Stimulated activated CD8-positive, alpha-beta memory T cell treated with anti-CD3 and anti-CD28 coated beads, Interleukin-15, amount 100 ng/mL, for 48 hours (primary cell): Measurements from ENCODE around the gene DIP2B.
"Not testable (repeated sequence)": the region's sequence is repeated elsewhere in the genome, so short reads cannot be mapped to it uniquely, and the experiment has no call there.

ENCODE experiments used
- DNase-seq, 2 donors: peaks; one replicate each; pipeline ENCODE4 v3.0.0-alpha.2; 2020; ENCODE audit warnings: low read depth in 2 of 2

Gene DIP2B

GRCh38 chr12:50547742-50548141, 43.0 kb downstream of the DIP2B start:
- DNase-seq = no peak

- no peak for DNase-seq
These were observed 45.1 kb downstream of the DIP2B start for GRCh38 chr12:50549885-50550284.

GRCh38 chr12:50550530-50551223, 45.9 kb downstream of the DIP2B start:
- no peak for DNase-seq

- DNase-seq = no peak
These were observed 47.1 kb downstream of the DIP2B start for GRCh38 chr12:50551866-50552265.

- DNase-seq = no peak
These were observed 49.9 kb downstream of the DIP2B start for GRCh38 chr12:50554651-50555050.

GRCh38 chr12:50555471-50555885, 50.7 kb downstream of the DIP2B start:
- DNase-seq = peak in 1 of 2 donors; percentile 9

GRCh38 chr12:50556273-50556672, 51.5 kb downstream of the DIP2B start:
- DNase-seq = no peak

- DNase-seq = not testable (repeated sequence)
These were observed 52.0 kb downstream of the DIP2B start for GRCh38 chr12:50556796-50557195.

GRCh38 chr12:50557421-50557820, 52.6 kb downstream of the DIP2B start:
- DNase-seq = no peak

- no peak for DNase-seq
These were observed 54.2 kb downstream of the DIP2B start for GRCh38 chr12:50558970-50559369.

- no peak for DNase-seq
These were observed 58.0 kb downstream of the DIP2B start for GRCh38 chr12:50562520-50563433.

GRCh38 chr12:50563434-50563787, 58.6 kb downstream of the DIP2B start:
- no peak for DNase-seq

GRCh38 chr12:50564237-50564947, 59.6 kb downstream of the DIP2B start:
- no peak for DNase-seq

- no peak for DNase-seq
These were observed 60.1 kb downstream of the DIP2B start for GRCh38 chr12:50564948-50565297.

- no peak for DNase-seq
These were observed 61.3 kb downstream of the DIP2B start for GRCh38 chr12:50566066-50566465.

GRCh38 chr12:50567926-50568325, 63.1 kb downstream of the DIP2B start:
- no peak for DNase-seq

- no peak for DNase-seq
These were observed 63.7 kb downstream of the DIP2B start for GRCh38 chr12:50568338-50569091.

- DNase-seq = no peak
These were observed 64.5 kb downstream of the DIP2B start for GRCh38 chr12:50569321-50569720.

GRCh38 chr12:50569876-50570275, 65.1 kb downstream of the DIP2B start:
- no peak for DNase-seq

GRCh38 chr12:50571786-50572185, 67.0 kb downstream of the DIP2B start:
- DNase-seq = no peak

- DNase-seq = no peak
These were observed 67.5 kb downstream of the DIP2B start for GRCh38 chr12:50572287-50572686.

- DNase-seq = no peak
These were observed 68.0 kb downstream of the DIP2B start for GRCh38 chr12:50572760-50573159.
